Glutamatergic neuron (in vitro differentiated cells): ENCODE results near the gene ICA1. TPM values are rescaled to one million over a fixed set of nuclear protein-coding genes. Genes with fewer than 3 reads are reported as not detected.

Experiments used
- DNase-seq: peaks from one replicate; pipeline ENCODE4 v3.0.0; 2022
- H3K27ac Mint-ChIP-seq: one replicate; pipeline ENCODE4 v1.8.0; 2020; ENCODE audit warnings: mild to moderate bottlenecking, mixed read lengths, inconsistent platforms; ENCODE audit not compliant: unreplicated experiment
- H3K27me3 Mint-ChIP-seq: one replicate; pipeline ENCODE4 v1.8.0; 2020; ENCODE audit warnings: mild to moderate bottlenecking, moderate library complexity, mixed read lengths, inconsistent platforms; ENCODE audit not compliant: unreplicated experiment
- H3K36me3 Mint-ChIP-seq: one replicate; pipeline ENCODE4 v1.8.0; 2020; ENCODE audit warnings: mild to moderate bottlenecking, mixed read lengths, inconsistent platforms; ENCODE audit not compliant: unreplicated experiment
- H3K4me1 Mint-ChIP-seq: one replicate; pipeline ENCODE4 v1.8.0; 2020; ENCODE audit warnings: mild to moderate bottlenecking, low read depth, mixed read lengths, inconsistent platforms; ENCODE audit not compliant: unreplicated experiment
- H3K4me3 Mint-ChIP-seq: one replicate; pipeline ENCODE4 v1.8.0; 2020; ENCODE audit warnings: mild to moderate bottlenecking, mixed read lengths, inconsistent platforms; ENCODE audit not compliant: unreplicated experiment
- H3K9me3 Mint-ChIP-seq: one replicate; pipeline ENCODE4 v1.8.0; 2020; ENCODE audit warnings: mild to moderate bottlenecking, moderate library complexity, mixed read lengths, inconsistent platforms; ENCODE audit not compliant: unreplicated experiment
- total RNA-seq: library from RNA; stranded (reverse); fragmentation: NEBNext Ultra II Directional; extraction: Animal tissue kit (Norgen Biotek cat#: 25700); gene quantifications from one replicate; pipeline ENCODE4 v1.2.1, GENCODE V29; 2021; ENCODE audit not compliant: unreplicated experiment
- TF ChIP-seq, protein P1 (sequence below): fragments of 200-600 bp; sonication (generic); IDR thresholded peaks from one replicate; pipeline ENCODE4 v1.5.0; 2021; ENCODE audit not compliant: partially characterized antibody, unreplicated experiment

Gene ICA1
- total RNA-seq, 1 donor from 2014 or later: 9.8 TPM

GRCh38 chr7:8120390-8121058 is 141.4 kb downstream of the ICA1 start:
- DNase-seq: no peak
- Mint-ChIP-seq H3K4me1 (no peaks in the 10 kb centered on the region), H3K27me3 (peaks cover 4% of the 10 kb centered on the region), H3K4me3 (no peak overlapping the region), H3K27ac (no peak overlapping the region), H3K9me3 (no peaks in the 10 kb centered on the region), H3K36me3 (no peaks in the 10 kb centered on the region)
- TF ChIP-seq, protein P1, sequence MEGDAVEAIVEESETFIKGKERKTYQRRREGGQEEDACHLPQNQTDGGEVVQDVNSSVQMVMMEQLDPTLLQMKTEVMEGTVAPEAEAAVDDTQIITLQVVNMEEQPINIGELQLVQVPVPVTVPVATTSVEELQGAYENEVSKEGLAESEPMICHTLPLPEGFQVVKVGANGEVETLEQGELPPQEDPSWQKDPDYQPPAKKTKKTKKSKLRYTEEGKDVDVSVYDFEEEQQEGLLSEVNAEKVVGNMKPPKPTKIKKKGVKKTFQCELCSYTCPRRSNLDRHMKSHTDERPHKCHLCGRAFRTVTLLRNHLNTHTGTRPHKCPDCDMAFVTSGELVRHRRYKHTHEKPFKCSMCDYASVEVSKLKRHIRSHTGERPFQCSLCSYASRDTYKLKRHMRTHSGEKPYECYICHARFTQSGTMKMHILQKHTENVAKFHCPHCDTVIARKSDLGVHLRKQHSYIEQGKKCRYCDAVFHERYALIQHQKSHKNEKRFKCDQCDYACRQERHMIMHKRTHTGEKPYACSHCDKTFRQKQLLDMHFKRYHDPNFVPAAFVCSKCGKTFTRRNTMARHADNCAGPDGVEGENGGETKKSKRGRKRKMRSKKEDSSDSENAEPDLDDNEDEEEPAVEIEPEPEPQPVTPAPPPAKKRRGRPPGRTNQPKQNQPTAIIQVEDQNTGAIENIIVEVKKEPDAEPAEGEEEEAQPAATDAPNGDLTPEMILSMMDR: no peak

- TF ChIP-seq, protein P1: no peak
- Mint-ChIP-seq H3K27ac (no peak overlapping the region), H3K27me3 (no peaks in the 10 kb centered on the region)
These were observed 142.7 kb downstream of the ICA1 start for GRCh38 chr7:8119262-8119661.

DNA sequence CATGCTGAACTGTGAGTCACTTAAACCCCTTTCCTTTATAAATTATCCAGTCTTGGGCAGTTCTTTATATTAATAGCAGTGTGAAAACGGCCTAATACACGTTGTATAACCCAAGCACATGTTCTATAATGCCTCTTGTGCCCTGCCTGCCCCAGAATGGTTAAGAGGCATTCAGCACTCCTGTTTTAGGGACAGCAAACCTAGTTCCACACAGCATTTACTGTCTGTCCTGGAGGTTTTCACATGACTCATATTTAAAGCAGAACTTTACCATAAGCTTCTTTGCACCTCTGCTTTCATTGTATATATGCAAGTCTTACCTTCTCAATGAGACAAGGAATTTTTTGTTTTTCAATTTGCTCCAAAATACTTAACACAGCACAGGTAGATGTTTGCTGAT is 144.8 kb downstream of the ICA1 start:
- no peak for DNase-seq
- Mint-ChIP-seq H3K36me3 (peaks cover 3% of the 10 kb centered on the region), H3K27me3 (no peaks in the 10 kb centered on the region), H3K4me3 (no peak overlapping the region), H3K27ac (no peak overlapping the region), H3K9me3 (no peaks in the 10 kb centered on the region), H3K4me1 (no peaks in the 10 kb centered on the region)
- TF ChIP-seq, protein P1: no peak

More at GRCh38 chr7:8119262-8119661, 142.7 kb downstream of the ICA1 start:
- Mint-ChIP-seq H3K4me1 (no peaks in the 10 kb centered on the region), H3K9me3 (no peaks in the 10 kb centered on the region), H3K4me3 (no peak overlapping the region), H3K36me3 (peaks cover 3% of the 10 kb centered on the region)
- no peak for DNase-seq

DNA sequence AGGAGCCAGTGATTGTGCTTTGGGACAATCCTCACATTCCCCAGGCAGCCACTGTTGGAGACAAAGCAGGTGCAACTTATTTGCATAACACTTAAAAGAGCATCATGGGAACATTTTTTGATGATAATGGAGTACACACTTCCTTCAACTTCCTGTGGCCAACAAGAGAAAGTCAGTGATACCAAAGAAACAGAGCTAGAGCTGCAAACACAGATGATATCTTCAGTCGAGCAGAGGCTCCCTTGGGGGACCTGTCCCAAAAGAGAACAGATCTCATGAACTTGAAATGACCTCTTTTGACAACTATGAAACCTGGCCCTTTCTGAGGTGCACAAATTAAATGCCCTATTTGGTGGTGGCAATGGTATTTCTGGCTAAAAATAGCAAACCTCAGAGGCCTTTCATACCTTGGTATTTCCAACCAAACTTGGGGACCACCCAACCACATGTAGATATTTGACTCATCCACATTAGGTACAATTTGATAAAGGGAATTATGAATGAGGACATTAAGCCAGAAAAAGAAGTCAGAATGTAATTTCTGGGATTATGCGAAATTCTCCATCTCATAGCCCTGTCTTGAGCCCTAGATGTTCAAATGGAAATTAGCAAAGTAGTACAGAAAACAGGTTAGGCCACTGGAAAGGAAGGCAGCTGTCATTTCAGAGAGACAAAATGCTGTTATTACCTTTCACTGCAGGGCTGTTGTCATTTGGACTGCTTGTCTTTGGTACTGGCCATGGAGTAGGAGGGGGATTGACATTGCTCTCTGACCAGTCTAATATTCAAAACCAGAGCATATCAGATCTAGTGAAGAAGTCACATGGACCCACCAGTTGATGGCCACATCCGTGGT is 146.2 kb downstream of the ICA1 start:
- no peak for DNase-seq
- Mint-ChIP-seq H3K27me3 (no peaks in the 10 kb centered on the region), H3K27ac (no peak overlapping the region), H3K4me3 (no peak overlapping the region), H3K9me3 (peaks cover 3% of the 10 kb centered on the region), H3K4me1 (no peaks in the 10 kb centered on the region), H3K36me3 (peaks cover 3% of the 10 kb centered on the region)
- TF ChIP-seq, protein P1: no peak

DNA sequence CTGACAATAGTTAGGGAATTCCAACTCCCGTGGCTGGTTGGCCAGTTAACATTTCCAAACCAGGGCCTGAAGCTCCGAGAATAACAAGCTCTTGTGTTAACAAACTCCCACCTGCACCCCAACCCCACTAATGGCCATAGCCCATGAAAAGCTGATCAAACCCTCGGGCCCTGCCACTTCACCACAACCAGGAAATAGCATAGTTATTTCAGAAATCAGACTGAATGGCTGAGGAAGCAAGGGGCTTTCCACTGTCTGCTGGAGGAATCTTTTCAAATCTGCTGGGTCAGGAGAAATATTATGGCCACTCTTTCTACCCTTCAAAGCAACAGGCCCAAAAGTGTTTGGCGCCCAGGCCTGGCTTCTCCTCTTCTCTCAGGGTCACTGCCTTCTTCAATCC is 147.8 kb downstream of the ICA1 start:
- Mint-ChIP-seq H3K4me3 (no peak overlapping the region), H3K36me3 (peaks cover 3% of the 10 kb centered on the region), H3K27ac (no peak overlapping the region), H3K4me1 (no peaks in the 10 kb centered on the region), H3K9me3 (peaks cover 3% of the 10 kb centered on the region), H3K27me3 (no peaks in the 10 kb centered on the region)
- TF ChIP-seq, protein P1: no peak
- no peak for DNase-seq
